Activated CD4-positive, alpha-beta T cell treated with anti-CD3 and anti-CD28 coated beads, Interleukin-2, amount 10 ng/mL, durations not matched to agents 24 days and 14 days (primary cell): ENCODE results near the gene ALPG. TPM values are rescaled to one million over a fixed set of nuclear protein-coding genes. Genes with fewer than 3 reads are reported as not detected.

Source experiments
- total RNA-seq: library from RNA; stranded (reverse); gene quantifications from 2 replicates; pipeline ENCODE4 v1.2.3, GENCODE V29; 2022

Gene ALPG
- total RNA-seq, 1 donor from 2014 or later, result not detected

Other genes with a start within 250 kb of the ALPG start
- gene ALPP, start 28.1 kb upstream of the ALPG start, total RNA-seq, result not detected in 2 replicates
- not detected in 2 replicates for gene ALPI, start 49.3 kb downstream of the ALPG start, total RNA-seq
- gene ECEL1, start 81.0 kb downstream of the ALPG start, total RNA-seq, result 0.19 TPM in 1 of 2 replicates, not detected in the other
- gene PRSS56, start 113.5 kb downstream of the ALPG start, total RNA-seq, result not detected in 2 replicates
- not detected in 2 replicates for gene CHRND, start 119.3 kb downstream of the ALPG start, total RNA-seq
- not detected in 2 replicates for gene CHRNG, start 132.8 kb downstream of the ALPG start, total RNA-seq
- gene TIGD1, start 143.7 kb downstream of the ALPG start, total RNA-seq, result 8.5 and 9.4 TPM in 2 replicates
- gene EIF4E2, start 143.8 kb downstream of the ALPG start, total RNA-seq, result 89.9 and 93.2 TPM in 2 replicates
- 0.31 and 0.49 TPM in 2 replicates for gene EFHD1, start 226.8 kb downstream of the ALPG start, total RNA-seq